Naive thymus-derived CD4-positive, alpha-beta T cell (primary cell): ENCODE data around the gene GARNL3. TPM values are rescaled to one million over a fixed set of nuclear protein-coding genes. Genes with fewer than 3 reads are reported as not detected.

Experiments
- ATAC-seq: fragments of 150-1000 bp; cut with Tn5 transposase; 2 replicates; pipeline ENCODE4 v1.10.0; 2021; ENCODE audit warnings: mild to moderate bottlenecking, moderate library complexity
- CTCF ChIA-PET: fragments of 350-600 bp; sonication (Branson Sonifier 250); formaldehyde crosslinking; loops from one replicate; lab custom pipeline; 2021; ENCODE audit warnings: antibody characterized with exemption; lab: Charles Lee
- POLR2A ChIA-PET: fragments of 350-600 bp; sonication (Branson Sonifier 250); formaldehyde crosslinking; loops from one replicate; lab custom pipeline; 2021; ENCODE audit warnings: antibody characterized with exemption, inconsistent platforms; lab: Charles Lee
- DNase-seq, 9 donors: peaks; one replicate each; pipeline versions ENCODE4 v3.0.0 to v3.0.0-alpha.2; 2020 to 2022; ENCODE audit warnings: mixed read lengths in 1 of 9
- H3K27ac ChIP-seq: one replicate; pipeline ENCODE4 v1.7.0; 2013; ENCODE audit warnings: mild to moderate bottlenecking, low read depth, low read length, moderate library complexity
- H3K27me3 ChIP-seq, 2 donors: one replicate each; pipeline ENCODE4 v1.7.0; 2013; ENCODE audit warnings: low read length in 2 of 2, mild to moderate bottlenecking in 2 of 2, moderate library complexity in 2 of 2; ENCODE audit not compliant: control insufficient read depth in 2 of 2, insufficient read depth in 2 of 2
- H3K36me3 ChIP-seq, 3 experiments: 1 replicate in 2 of 3; 2 replicates in 1 of 3; pipeline ENCODE4 v1.7.0; 2013; ENCODE audit warnings: low read length in 3 of 3, mild to moderate bottlenecking in 3 of 3, moderate library complexity in 1 of 3; ENCODE audit not compliant: insufficient read depth in 3 of 3, control insufficient read depth in 2 of 3
- H3K4me1 ChIP-seq, 2 donors: one replicate each; pipeline ENCODE4 v1.7.0; 2013; ENCODE audit warnings: low read length in 2 of 2, mild to moderate bottlenecking in 2 of 2, moderate library complexity in 1 of 2; ENCODE audit not compliant: control insufficient read depth in 2 of 2, insufficient read depth in 2 of 2
- H3K4me3 ChIP-seq: 2 replicates; pipeline ENCODE4 v1.7.0; 2013; ENCODE audit warnings: mild to moderate bottlenecking, low read length
- H3K9me3 ChIP-seq, 3 experiments: 1 replicate in 2 of 3; 2 replicates in 1 of 3; pipeline ENCODE4 v1.7.0; 2013; ENCODE audit warnings: low read length in 3 of 3; ENCODE audit not compliant: control insufficient read depth in 2 of 3
- H3K27ac Mint-ChIP-seq, 9 donors: one replicate each; pipeline ENCODE4 v1.8.0; 2020 to 2022; ENCODE audit warnings: mixed read lengths in 9 of 9, mild to moderate bottlenecking in 8 of 9, moderate library complexity in 5 of 9, inconsistent platforms in 2 of 9
- H3K27me3 Mint-ChIP-seq, 5 donors: one replicate each; pipeline ENCODE4 v1.8.0; 2021 to 2022; ENCODE audit warnings: mixed read lengths in 5 of 5, mild to moderate bottlenecking in 1 of 5
- H3K36me3 Mint-ChIP-seq, 5 donors: one replicate each; pipeline ENCODE4 v1.8.0; 2020 to 2022; ENCODE audit warnings: mixed read lengths in 5 of 5, mild to moderate bottlenecking in 3 of 5, inconsistent platforms in 1 of 5
- H3K4me1 Mint-ChIP-seq, 7 donors: one replicate each; pipeline ENCODE4 v1.8.0; 2020 to 2022; ENCODE audit warnings: mixed read lengths in 7 of 7, mild to moderate bottlenecking in 3 of 7, inconsistent platforms in 1 of 7
- H3K4me3 Mint-ChIP-seq, 10 donors: one replicate each; pipeline ENCODE4 v1.8.0; 2020 to 2022; ENCODE audit warnings: mild to moderate bottlenecking in 10 of 10, mixed read lengths in 10 of 10, moderate library complexity in 6 of 10, inconsistent platforms in 2 of 10
- H3K9me3 Mint-ChIP-seq, 11 donors: one replicate each; pipeline ENCODE4 v1.8.0; 2020 to 2022; ENCODE audit warnings: mixed read lengths in 11 of 11, mild to moderate bottlenecking in 4 of 11, inconsistent platforms in 1 of 11, moderate library complexity in 1 of 11
- intact Hi-C, 2 donors: fragments of 100-400 bp; cut with micrococcal nuclease; formaldehyde crosslinking; loops; one replicate each; pipeline ENCODE4 v1.15.1; 2023
- polyA plus RNA-seq, 2 donors: library from polyadenylated mRNA; unstranded; fragments of 300-500 nt; fragmentation: Illumina TruSeq; gene quantifications; one replicate each; pipeline ENCODE4 v1.2.3, GENCODE V29; 2021
- total RNA-seq, 6 experiments: library from RNA in 5 of 6; stranded (reverse) in 5 of 6; gene quantifications; 1 replicate in 5 of 6; 2 replicates in 1 of 6; pipeline ENCODE4 v1.2.3 and lab custom pipeline; 2021 to 2026

The GARNL3 gene
- total and polyA plus RNA-seq, 7 experiments from 2014 or later = 0.85 to 4.1 (median 2.6) TPM; not detected in 1

GRCh38 chr9:127362829-127363228 is 98.3 kb downstream of the GARNL3 start:
- Histone ChIP-seq H3K4me1 (no peaks in the 10 kb centered on the region), H3K36me3 (no peaks in the 10 kb centered on the region), H3K27ac (no peak overlapping the region), H3K4me3 (no peak overlapping the region), H3K27me3 (peaks cover 0 to 4% of the 10 kb centered on the region in 2 donors), H3K9me3 (no peaks in the 10 kb centered on the region)
- no peak overlapping the region for H3K27ac Mint-ChIP-seq
- H3K9me3 Mint-ChIP-seq = no peaks in the 10 kb centered on the region
- CTCF ChIA-PET = interaction anchor here (0.9 kb wide), 1 partner anchor 26 kb away, joined by 5 read pairs; no protein-coding TSS in a partner anchor
- peak in 1 of 9 donors; percentile 8 for DNase-seq
- no peak overlapping the region for H3K4me3 Mint-ChIP-seq
- no peak for ATAC-seq
- POLR2A ChIA-PET = no interaction called here
- peaks cover 0 to 8% (median 0%) of the 10 kb centered on the region in 7 donors for H3K4me1 Mint-ChIP-seq
- H3K36me3 Mint-ChIP-seq = peaks cover 0 to 4% (median 0%) of the 10 kb centered on the region in 5 donors
- peaks cover 14 to 57% (median 35%) of the 10 kb centered on the region in 5 donors for H3K27me3 Mint-ChIP-seq
- intact Hi-C loops = no loop called here

GRCh38 chr9:127365461-127365860 is 100.9 kb downstream of the GARNL3 start:
- ChIA-PET CTCF (no interaction called here), POLR2A (no interaction called here)
- Histone ChIP-seq H3K27me3 (peaks cover 0 to 16% of the 10 kb centered on the region in 2 donors), H3K4me3 (no peak overlapping the region), H3K9me3 (no peaks in the 10 kb centered on the region), H3K27ac (no peak overlapping the region), H3K4me1 (no peaks in the 10 kb centered on the region), H3K36me3 (no peaks in the 10 kb centered on the region)
- no peak for ATAC-seq
- Mint-ChIP-seq H3K36me3 (peaks cover 0 to 4% (median 0%) of the 10 kb centered on the region in 5 donors), H3K27me3 (peaks cover 30 to 72% (median 56%) of the 10 kb centered on the region in 5 donors), H3K4me3 (no peak overlapping the region), H3K27ac (no peak overlapping the region), H3K9me3 (no peaks in the 10 kb centered on the region), H3K4me1 (peaks cover 0 to 8% (median 0%) of the 10 kb centered on the region in 7 donors)
- intact Hi-C loops = no loop called here
- DNase-seq = peak in 1 of 9 donors; percentile 2

- Mint-ChIP-seq H3K36me3 (peaks cover 0 to 4% (median 0%) of the 10 kb centered on the region in 5 donors), H3K4me1 (peaks cover 0 to 7% (median 0%) of the 10 kb centered on the region in 7 donors), H3K27ac (no peak overlapping the region), H3K9me3 (no peaks in the 10 kb centered on the region), H3K27me3 (peaks cover 38 to 73% (median 63%) of the 10 kb centered on the region in 5 donors), H3K4me3 (no peak overlapping the region)
- ChIA-PET CTCF (interaction anchor here (0.6 kb wide), 1 partner anchor 152 kb away, joined by 3 read pairs; no protein-coding TSS in a partner anchor), POLR2A (no interaction called here)
- H3K4me1 ChIP-seq = no peaks in the 10 kb centered on the region
- H3K9me3 ChIP-seq = no peaks in the 10 kb centered on the region
- H3K36me3 ChIP-seq = no peaks in the 10 kb centered on the region
- no peak overlapping the region for H3K4me3 ChIP-seq
- no peak overlapping the region for H3K27ac ChIP-seq
- H3K27me3 ChIP-seq = peaks cover 0 to 16% of the 10 kb centered on the region in 2 donors
- DNase-seq (peak in 1 of 9 donors; percentile 7), ATAC-seq (no peak)
- intact Hi-C loops = no loop called here
Observed at GRCh38 chr9:127366594-127366993, 102.0 kb downstream of the GARNL3 start.

- Mint-ChIP-seq H3K27ac (no peak overlapping the region), H3K36me3 (no peaks in the 10 kb centered on the region), H3K27me3 (peaks cover 55 to 77% (median 69%) of the 10 kb centered on the region in 5 donors), H3K4me1 (no peaks in the 10 kb centered on the region), H3K4me3 (no peak overlapping the region), H3K9me3 (no peaks in the 10 kb centered on the region)
- CTCF ChIA-PET = no interaction called here
- intact Hi-C loops = no loop called here
- ATAC-seq = no peak
- DNase-seq = no peak
- no peaks in the 10 kb centered on the region for H3K4me1 ChIP-seq
- H3K9me3 ChIP-seq = no peaks in the 10 kb centered on the region
- H3K27ac ChIP-seq = no peak overlapping the region
- H3K27me3 ChIP-seq = peaks cover 0 to 21% of the 10 kb centered on the region in 2 donors
- POLR2A ChIA-PET = no interaction called here
- no peaks in the 10 kb centered on the region for H3K36me3 ChIP-seq
- no peak overlapping the region for H3K4me3 ChIP-seq
Observed at GRCh38 chr9:127368852-127369402, 104.4 kb downstream of the GARNL3 start.

GRCh38 chr9:127369428-127369827 is 104.9 kb downstream of the GARNL3 start:
- Histone ChIP-seq H3K36me3 (no peaks in the 10 kb centered on the region), H3K4me3 (no peak overlapping the region), H3K4me1 (no peaks in the 10 kb centered on the region), H3K27me3 (peaks cover 0 to 21% of the 10 kb centered on the region in 2 donors), H3K9me3 (no peaks in the 10 kb centered on the region), H3K27ac (no peak overlapping the region)
- Mint-ChIP-seq H3K27ac (no peak overlapping the region), H3K9me3 (no peaks in the 10 kb centered on the region), H3K36me3 (no peaks in the 10 kb centered on the region), H3K4me3 (no peak overlapping the region), H3K4me1 (no peaks in the 10 kb centered on the region), H3K27me3 (peaks cover 59 to 77% (median 67%) of the 10 kb centered on the region in 5 donors)
- ChIA-PET CTCF (no interaction called here), POLR2A (no interaction called here)
- intact Hi-C loops = no loop called here
- ATAC-seq (no peak), DNase-seq (no peak)

- H3K4me3 ChIP-seq = no peak overlapping the region
- peaks cover 0 to 21% of the 10 kb centered on the region in 2 donors for H3K27me3 ChIP-seq
- H3K27ac ChIP-seq = no peak overlapping the region
- ChIA-PET POLR2A (no interaction called here), CTCF (no interaction called here)
- H3K36me3 Mint-ChIP-seq = no peaks in the 10 kb centered on the region
- DNase-seq (no peak), ATAC-seq (no peak)
- H3K27me3 Mint-ChIP-seq = peaks cover 65 to 80% (median 71%) of the 10 kb centered on the region in 5 donors
- no peaks in the 10 kb centered on the region for H3K9me3 Mint-ChIP-seq
- intact Hi-C loops = no loop called here
- H3K4me3 Mint-ChIP-seq = no peak overlapping the region
- H3K36me3 ChIP-seq = no peaks in the 10 kb centered on the region
- no peaks in the 10 kb centered on the region for H3K4me1 ChIP-seq
- H3K27ac Mint-ChIP-seq = no peak overlapping the region
- no peaks in the 10 kb centered on the region for H3K4me1 Mint-ChIP-seq
- no peaks in the 10 kb centered on the region for H3K9me3 ChIP-seq
Observed at GRCh38 chr9:127370147-127370579, 105.6 kb downstream of the GARNL3 start.
